GM18870 (cell line): Measurements from ENCODE around the gene CERS5.

Experiments used
- ATAC-seq: cut with Tn5 transposase; IDR thresholded peaks from one replicate; pipeline ENCODE4 v1.9.1; 2021; ENCODE audit warnings: moderate library complexity; ENCODE audit not compliant: unreplicated experiment

The CERS5 gene

GRCh38 chr12:50167049-50167828 is at the start of gene CERS5:
Gene CERS5, minus strand, starts transcription at chr12:50167369. Its CDS starts 72 bp downstream, at chr12:50167297.
- peak; percentile 94 for ATAC-seq

DNA sequence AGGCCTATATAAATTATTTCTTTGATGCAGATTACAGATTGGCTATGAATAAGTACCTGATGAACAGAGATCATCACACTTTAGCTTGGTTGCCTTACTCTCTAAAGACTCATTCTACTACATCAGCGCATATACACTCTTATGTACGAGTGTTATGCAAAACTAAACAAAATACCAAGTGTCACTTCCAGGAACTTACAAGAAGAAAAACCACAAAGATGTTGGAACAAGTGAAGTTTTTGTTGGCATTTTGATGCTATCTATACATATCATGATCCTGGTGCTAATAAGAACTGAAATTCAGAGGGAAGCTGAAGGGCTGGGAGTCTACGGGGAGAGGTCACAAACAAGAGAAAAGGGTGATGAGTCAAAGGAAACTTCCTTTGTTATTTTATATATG is 47.9 kb upstream of the CERS5 start:
- ATAC-seq, result no peak

DNA sequence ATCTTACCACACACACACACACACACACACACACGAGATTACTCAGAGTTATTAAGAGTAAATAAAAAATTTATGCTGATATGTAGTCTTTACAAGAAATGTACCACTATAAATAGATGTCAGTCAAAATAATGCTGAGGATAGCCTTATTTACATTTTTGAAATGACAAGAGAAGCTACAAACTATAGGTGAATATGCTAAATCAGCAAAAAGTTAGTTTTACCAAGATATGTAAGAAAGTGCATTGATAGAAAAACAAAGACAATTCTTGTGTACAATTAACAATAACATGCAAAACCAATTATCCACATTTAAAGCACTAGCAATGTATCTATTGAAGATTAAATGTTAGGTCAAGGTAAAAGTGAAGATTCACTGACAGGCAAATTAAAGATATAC is 46.8 kb upstream of the CERS5 start:
- no peak for ATAC-seq

GRCh38 chr12:50213439-50213838 is 46.3 kb upstream of the CERS5 start:
- ATAC-seq, result no peak

DNA sequence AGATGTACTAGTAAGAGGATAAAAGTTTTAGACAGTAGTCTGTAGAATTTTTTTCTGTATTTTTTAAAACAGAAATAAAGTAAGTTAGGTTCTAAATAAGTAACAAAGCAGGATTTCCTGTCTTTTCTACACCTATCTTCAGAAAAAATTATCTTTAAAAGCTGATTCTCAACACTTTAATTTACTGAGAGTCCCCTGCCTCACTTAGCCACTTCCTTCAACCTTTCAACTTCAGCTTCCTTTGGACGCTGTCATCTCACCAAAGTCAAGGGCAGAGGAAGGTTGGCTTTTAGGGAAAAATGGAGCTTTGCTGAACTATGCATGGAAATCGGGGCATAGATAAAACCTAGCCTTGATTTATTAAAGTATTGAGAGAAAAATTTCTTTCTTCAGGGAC is 44.9 kb upstream of the CERS5 start:
- no peak for ATAC-seq

DNA sequence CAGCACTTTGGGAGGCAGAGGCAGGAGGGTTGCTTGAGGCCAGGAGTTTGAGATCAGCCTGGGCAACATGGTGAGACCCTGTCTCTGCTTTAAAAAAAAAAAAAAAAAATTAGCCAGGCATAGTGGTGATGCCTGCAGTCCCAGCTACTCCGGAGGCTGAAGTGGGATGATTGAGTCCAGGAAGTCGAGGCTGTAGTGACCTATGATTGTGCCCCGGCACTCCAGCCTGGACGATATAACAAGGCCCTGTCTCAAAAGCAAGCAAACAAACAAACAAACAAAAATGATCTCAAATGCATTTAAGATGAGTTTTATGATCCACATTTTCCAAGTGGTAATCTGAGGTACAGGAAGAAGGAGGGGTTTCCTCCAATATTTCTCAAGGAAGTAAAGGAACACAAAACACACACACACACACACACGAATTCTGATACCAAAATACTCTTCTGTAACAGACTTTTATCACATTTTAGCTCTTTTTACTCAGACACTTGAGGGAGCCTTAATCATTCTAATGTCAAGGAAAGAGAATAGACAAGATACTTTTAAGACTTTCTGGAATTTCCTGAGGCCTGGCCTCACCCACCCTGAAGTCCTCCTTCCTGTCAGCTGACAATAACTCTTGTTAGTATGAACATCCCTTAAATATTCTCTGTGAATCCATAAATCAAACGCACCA is 44.4 kb upstream of the CERS5 start:
- no peak for ATAC-seq

GRCh38 chr12:50207424-50207823 is 40.3 kb upstream of the CERS5 start:
- ATAC-seq, result no peak

- ATAC-seq, result no peak
These were observed 38.5 kb upstream of the CERS5 start for GRCh38 chr12:50205648-50206047.

DNA sequence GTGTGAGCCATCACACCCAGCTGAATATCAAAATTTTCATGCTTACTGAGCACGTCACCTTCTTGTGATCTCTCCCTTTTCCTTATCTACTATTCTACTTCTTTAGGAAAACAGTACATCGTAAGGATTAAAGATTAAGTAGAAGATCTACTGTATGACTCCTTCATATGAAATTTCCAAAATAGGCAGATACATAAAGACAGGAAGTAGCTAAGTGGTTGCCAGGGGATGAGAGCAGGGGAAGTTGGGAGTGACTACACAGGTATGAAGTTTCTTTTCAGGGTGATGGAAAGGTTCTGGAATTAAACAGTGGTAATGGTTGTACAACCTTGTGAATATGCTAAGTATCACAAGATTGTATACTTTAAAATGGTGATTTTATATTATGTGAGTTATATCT is 36.5 kb upstream of the CERS5 start:
- ATAC-seq, result no peak

- ATAC-seq, result no peak
These were observed 34.9 kb upstream of the CERS5 start for GRCh38 chr12:50201987-50202521.

- no peak for ATAC-seq
These were observed 33.5 kb upstream of the CERS5 start for GRCh38 chr12:50200552-50201273.

GRCh38 chr12:50198829-50199228 is 31.7 kb upstream of the CERS5 start:
- ATAC-seq, result no peak

DNA sequence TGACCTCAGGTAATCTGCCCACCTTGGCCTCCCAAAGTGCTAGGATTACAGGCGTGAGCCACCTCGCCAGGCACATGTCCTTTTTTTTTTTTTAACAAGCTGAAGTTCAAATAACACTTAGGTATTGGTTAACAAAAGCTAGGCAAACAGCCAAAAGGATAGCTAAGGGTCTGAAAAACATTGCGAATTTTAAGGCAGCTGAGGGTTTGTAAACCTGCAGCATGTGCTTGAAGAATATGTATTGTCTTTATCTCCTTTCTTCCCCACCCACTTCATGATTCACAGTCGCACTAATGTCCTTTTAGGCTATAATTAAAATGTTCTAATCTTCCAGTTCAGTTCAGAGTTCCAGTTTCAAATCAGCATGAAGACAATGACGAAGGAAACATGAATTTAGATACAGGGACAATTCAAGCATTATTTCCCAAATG is 30.1 kb upstream of the CERS5 start:
- no peak for ATAC-seq

- no peak for ATAC-seq
These were observed 29.4 kb upstream of the CERS5 start for GRCh38 chr12:50196537-50196936.

DNA sequence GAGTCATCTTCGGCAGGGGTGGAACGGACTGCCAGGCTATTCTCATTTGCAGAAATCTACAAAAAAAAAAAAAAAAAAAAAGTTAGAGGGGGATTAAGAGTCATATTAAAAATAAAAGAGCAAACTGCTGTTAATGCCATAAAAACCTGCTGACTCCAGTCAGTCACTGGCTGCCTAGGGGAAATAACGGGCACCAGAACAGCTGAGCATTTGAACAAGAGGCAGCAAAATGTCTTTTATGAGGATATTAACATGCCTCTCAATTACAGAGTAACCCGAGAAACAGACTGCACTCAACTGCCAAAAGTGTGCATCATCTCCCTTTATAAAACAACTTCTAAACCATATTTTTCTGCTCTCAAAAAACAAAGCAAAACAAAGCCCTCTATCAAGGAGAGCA is 28.7 kb upstream of the CERS5 start:
- no peak for ATAC-seq

DNA sequence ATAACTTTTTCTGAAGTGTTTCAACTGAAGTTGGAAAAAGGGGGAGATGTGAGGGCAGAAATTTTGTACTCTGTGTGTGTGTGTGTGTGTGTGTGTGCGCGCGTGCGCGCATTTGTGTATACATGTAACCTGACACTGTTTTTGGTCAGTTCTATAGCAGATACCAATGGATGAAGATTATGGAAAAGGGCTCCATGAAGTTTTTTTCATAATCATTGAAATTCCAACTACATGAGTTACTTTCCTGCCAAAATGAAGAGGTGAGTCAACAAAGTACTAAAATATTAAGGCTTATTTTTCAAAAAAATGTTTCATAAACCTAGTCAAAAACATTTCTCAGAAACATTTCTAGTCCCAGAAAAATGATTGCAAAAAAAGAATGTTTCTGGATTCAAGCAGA is 25.7 kb upstream of the CERS5 start:
- ATAC-seq, result no peak

GRCh38 chr12:50192236-50192635 is 25.1 kb upstream of the CERS5 start:
- ATAC-seq, result no peak

DNA sequence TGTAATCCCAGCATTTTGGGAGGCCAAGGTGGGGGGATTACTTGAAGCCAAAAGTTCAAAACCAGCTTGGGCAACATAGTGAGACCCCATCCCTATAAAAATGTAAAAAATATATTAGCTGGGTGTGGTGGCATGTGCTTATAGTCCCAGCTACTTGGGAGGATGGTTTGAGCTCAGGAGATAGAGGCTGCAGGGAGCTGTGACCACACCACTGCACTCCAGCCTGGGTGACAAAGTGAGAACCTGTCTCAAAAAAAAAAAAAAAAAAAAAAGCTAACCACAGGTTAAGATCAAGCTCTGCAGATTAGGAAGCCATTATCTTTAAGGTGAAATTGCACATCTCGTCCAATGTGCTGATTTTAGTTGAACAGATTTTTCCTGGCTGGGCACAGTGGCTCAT is 23.7 kb upstream of the CERS5 start:
- ATAC-seq, result no peak

DNA sequence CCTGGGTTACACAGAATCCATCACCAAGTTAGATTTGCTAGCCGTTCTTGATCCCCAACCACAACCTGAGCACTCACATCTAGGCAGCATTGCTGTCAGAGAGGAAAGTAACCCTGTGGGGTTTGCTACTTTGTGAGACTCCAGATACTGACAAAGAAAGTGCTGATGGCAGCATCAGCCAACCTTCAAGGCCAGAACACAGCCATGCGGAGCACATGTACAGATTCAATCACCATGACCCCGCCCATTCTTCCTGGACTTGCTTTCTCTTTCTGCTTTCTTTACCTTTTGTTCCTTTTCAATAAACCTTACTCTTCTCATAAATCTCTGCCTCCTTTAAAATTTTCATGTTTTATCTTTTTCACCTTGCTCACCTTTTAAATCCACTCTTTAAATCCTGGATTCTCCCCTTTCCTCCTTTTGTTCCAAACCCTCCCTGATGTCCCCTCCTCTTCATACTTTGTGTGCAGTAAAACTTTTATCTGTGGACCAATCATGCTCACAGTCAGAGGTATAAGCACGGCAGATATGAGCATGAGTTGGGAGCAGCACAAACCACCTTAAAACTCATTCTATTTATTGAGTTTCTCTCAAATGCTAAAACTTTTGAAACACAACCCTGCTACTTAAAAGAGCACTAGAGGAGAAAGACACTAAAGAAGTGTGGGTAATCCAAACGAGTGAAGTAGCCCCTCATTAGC is 21.9 kb upstream of the CERS5 start:
- ATAC-seq, result no peak

GRCh38 chr12:50188241-50188781 is 21.1 kb upstream of the CERS5 start:
- no peak for ATAC-seq
